ENCODE measurements around the gene TAL1.
"Not testable (repeated sequence)": the region's sequence is repeated elsewhere in the genome, so short reads cannot be mapped to it uniquely, and the experiment has no call there.

TAL1 gene

DNA sequence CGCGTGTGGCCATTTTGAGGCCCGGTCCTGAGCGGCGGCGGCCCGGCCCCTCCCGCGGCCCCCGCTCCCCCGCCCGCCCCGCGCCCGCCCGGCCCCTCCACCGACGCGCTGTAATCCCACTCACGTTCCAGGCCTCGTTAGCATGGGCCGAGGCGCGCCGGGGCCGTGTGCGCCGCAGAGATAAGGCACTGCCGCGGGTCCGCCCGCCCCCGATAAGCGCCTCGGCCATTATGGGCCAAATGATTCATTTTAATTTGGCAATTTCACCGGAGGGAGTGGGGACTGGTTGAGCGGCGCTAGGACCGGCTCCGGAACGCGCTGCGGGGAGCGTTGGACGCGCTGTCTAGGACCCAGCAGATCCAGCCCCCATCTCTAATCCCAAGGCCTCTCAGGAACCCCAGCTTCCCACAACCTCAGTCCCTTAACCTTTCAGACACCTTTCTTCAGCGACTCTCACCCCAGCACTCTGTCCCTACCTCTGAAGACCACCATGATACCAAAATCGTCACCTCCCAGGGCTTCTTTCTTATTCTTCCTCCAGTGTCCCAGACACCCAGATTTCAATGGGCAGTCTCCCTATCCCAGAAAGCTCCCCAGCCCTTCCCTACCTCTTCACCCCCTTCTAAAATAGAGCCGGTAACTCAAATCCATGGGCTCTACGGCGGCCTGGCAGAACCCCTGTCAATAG is at the start of gene TAL1:
Gene TAL1, minus strand, starts transcription at position 39 of the 688 bp plus-strand sequence. CDS start 6,337 bp downstream, outside the sequence.
- no peak for DNase-seq

DNA sequence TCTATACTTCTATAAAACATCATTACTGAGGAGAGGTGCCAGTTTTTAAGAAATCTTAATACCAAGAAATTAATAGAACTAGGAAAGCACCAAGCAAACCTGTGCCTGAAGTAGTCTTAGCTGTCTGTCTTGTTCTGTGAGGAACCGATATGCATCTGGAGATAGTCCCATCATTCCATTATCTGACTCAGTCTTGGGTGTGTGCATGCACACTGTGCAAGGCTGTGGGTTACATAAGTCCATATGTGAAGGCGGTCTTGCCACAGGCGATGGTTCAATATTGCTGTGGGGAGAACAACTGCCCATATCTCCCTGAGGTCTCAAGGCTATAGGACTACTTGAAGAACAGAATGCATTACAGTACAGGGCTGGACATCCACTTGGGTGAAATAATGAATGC is 48.1 kb upstream of the TAL1 start:
- no peak for DNase-seq

DNA sequence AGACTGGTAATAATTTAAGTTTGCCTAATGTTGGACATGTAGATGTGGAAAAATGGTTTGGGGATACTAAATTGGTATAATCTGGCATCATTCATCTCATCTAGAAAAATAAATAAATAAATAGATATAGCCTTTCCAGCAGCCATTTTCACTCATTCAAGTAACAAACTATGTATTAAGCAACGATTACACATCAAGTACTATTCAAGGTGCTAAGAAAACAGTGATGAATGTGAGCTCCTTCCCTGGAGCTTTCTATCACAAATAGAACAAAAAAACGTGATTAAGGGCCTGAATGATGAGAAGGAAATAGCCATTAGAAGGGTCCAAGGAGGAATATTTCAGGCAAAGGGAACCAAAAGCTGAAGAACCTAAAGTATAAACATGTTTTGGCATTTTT is 44.8 kb upstream of the TAL1 start:
- no peak for DNase-seq

DNA sequence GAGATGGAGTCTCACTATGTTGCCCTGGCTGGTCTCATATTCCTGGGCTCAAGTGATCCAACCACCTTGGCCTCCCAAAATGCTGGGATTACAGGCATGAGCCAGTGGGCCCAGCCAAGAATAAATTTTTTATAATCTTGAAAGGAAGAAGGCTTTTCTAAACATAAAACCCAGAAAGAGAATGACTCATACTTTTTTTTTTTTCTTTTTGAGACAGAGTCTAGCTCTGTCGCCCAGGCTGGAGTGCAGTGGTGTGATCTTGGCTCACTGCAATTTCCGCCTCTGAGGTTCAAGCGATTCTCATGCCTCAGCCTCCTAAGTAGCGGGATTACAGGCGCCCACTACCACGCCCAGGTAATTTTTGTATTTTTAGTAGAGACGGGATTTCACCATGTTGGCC is 43.8 kb upstream of the TAL1 start:
- not testable (repeated sequence) for DNase-seq

DNA sequence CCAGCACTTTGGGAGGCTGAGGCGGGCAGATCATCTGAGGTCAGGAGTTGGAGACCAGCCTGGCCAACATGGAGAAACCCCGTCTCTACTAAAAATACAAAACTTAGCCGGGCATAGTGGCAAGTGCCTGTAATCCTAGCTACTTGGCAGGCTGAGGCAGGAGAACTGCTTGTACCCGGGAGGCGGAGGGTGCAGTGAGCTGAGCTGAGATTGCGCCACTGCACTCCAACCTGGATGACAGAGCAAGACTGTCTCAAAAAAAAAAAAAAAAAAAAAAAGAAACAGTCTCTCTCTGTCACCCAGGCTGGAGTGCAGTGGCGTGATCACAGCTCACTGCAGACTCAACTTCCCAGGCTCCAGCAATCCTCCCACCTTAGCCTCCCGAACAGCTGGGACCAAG is 33.5 kb upstream of the TAL1 start:
- not testable (repeated sequence) for DNase-seq

DNA sequence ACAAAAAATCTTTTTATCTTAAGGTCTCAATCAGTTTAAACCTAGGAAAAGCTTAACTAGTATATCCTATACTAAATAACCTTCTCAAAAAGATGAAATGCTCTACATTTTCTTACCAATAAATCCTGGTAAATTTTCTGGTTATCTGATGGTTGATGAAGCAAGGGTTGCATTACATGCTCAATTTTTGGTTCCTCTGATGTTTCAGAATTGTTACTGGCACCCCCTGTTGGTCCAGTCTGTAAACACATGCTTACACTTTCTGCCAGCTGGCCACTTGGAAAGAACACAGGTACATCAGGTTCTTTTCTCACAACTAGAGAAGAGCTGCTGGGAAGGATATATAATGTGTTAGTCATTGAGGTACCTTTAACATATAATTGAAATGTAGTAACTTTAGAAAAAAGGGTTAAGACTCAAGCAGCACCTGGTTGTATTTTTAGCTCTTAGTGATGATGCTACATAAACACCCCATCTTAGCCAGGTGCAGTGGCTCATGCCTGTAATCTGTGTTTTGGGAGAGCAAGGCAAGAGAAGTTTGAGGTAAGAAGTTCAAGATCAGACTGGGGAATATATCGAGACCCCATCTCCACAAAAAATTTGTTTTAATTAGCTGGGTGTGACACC is 30.9 kb upstream of the TAL1 start:
- no peak for DNase-seq

DNA sequence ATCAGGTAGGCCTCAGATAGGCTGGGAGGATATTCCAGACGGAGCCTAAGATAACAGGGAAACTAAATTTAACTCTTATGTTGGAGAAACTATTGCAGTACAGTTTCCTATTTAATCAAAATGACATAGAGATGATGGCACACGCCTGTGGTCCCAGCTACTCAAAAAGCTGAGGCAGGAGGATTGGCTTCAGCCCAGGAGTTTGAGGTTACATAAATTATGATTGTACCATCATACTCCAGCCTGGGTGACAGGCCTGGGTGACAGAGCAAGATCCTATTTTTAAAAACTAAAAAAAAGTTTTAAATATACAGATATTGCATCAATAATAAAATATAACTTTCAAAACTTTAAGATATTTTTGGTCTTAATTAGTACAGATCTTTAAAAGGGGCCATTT is 25.2 kb upstream of the TAL1 start:
- DNase-seq, result no peak

DNA sequence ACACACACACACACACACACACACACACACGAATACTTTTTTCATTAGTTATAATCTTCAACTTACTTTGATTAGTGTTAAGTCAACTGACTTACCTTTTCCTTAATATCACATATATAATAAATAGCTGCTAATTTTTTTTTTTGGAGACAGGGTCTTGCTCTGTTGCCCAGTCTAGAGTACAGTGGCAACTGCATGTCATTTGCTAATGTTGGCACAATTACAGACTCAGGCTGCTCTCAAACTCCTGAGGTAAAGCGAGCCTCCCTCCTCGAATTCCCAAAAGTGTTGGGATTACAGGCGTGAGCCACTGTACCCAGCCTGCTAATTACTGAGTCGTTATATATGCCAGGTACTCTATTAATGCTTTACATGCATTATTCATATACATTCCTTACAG is 20.8 kb upstream of the TAL1 start:
- no peak for DNase-seq

DNA sequence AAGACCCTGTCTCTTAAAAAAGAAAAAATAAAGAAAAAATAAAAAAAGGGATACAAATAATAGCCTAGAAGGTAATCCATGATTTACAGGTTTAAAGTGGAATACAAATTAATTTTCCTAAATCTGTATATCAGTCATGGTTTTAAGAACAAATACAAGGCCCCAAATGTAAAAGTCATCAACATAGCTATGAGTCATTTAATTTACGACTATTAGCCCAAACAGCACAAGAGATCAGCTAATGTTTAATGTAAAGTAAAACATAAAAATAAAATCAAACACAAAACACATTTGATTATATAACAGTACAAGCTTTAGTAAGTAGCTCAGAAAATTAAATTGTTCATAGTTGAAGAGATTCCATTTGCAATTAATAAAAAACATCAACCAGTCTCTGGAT is 20.3 kb upstream of the TAL1 start:
- no peak for DNase-seq

DNA sequence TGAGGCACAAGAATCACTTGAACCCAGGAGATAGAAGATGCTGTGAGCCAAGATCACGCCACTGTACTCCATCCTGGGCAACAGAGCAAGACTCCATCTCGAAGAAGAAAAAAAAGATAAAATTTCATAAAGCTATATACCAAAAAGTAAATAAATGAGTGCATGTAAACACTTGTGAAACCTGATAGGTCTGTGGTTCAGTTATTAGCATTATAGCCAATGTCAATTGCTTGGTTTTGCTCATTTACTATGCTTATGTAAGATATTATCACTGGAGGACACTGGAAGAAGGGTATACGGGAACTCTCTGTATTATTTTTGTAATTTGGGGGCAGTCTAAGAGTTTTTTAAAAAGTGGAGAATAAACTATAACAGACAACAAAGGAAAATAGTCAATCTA is 17.7 kb upstream of the TAL1 start:
- no peak for DNase-seq

DNA sequence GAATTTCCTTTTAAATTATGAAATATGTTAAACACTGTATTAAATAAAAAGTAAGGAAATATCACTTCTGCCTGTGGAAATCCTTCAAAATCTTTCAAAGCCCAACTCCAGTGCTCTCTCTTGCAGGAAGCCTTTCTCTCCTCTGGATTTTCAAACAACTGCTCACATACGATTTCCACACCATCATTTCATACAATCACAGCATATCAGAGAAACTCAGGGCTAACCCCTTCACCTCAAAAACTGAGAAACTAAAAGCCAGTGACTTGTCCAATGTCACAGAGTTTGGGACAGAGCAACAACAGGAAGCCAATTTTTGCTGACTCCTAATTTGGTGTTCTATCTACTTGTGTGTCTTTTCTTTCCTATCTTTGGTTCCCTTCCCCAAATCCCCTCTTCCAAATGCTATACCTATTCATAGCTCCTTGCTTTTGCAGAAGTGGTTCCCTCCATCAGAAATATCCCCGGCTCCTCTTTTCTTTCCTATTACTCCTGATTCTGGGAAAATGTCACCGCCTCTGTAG is 12.4 kb upstream of the TAL1 start:
- no peak for DNase-seq

DNA sequence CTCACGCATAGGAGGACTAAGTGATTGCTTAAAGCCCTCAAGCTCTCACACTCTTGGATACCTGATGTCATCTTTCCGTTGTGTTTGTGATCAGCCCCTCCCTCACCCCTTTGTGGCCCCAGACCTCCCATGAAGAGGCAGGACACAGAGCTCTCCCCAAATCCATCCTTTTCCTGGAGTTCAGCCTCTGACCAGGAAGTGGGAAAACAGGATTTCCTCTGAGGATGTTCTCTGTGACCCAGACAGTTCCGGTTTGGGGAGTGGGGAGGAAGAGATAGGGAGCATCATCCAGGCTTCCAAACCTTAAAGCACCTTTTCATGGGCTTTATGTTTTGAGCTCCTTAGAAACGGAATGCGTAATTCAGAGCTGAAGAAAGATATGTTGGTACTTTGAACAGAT is 11.9 kb upstream of the TAL1 start:
- DNase-seq, result no peak

DNA sequence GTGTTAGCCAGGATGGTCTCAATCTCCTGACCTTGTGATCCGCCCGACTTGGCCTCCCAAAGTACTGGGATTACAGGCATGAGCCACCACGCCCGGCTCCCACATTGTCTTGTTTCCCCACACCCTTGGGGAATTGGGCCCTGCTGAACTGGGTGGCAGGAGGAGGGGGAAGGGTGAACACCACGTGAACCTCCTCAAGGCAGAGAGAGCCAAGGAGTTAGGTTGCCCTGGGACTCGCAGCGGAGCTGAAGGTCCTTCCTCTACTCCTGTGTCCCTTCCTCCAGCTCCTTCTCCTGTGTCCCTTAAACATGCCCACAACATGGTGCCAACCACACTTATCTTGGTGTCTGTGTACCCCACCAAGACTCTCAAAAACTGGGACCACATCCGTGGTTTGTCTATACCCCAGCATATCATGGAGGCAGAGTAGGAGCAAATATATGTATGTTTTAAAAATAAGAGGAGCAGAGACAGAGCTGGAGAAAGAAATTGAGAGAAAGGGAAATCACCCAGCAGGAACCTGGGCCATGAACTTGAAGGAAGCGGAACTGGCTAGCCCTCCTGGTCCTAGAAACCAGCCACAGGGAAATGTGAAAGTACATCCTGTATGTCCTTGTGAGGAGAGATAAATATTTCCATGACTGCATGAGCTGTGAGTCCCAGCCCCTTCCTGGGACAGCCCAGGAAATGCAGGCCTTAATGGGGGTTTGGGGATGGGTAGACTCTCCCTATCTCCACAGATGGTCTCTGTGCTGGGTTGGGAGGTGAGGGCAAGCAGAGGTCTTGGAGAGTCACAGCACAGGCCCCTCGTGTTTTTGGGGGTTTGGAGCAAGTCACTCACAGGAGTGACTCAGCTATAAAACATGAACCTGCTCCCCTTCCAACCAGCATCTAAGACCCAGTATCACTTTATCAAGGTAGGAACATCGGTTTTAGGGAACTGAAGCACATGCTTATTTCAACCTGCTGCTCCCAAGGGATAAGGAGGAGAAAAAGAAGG is 9.4 kb upstream of the TAL1 start:
- DNase-seq, result no peak

DNA sequence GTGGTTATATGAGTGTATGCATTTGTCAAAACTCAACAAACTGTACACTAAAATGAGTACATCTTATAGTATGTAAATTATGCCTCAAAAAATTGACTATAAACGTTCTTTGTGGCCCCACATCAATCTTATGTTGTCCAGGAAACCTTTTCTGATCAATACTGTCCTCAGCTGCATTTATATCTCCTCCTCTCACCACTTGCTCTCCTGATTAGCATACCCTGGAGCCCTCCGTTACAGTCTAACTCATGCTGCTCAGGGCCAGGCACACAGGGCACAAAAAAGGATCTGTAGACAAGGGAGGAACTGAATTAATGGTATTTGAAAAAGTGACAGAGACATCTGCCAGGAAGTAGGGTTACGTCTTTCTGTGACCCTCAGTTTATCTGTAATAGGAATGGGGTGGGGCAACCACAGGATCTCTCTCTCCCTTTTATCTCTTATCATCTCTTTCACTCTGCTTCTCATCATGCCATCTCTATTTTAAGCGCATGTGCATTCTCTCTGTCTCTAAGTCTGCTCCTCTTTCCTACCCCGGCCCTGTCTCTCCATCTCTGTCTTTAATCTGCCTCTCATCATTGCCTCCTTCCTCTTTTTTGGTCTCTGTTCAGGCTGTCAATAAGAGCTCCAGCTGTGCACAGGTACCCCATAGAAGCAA is 7.0 kb upstream of the TAL1 start:
- no peak for DNase-seq

DNA sequence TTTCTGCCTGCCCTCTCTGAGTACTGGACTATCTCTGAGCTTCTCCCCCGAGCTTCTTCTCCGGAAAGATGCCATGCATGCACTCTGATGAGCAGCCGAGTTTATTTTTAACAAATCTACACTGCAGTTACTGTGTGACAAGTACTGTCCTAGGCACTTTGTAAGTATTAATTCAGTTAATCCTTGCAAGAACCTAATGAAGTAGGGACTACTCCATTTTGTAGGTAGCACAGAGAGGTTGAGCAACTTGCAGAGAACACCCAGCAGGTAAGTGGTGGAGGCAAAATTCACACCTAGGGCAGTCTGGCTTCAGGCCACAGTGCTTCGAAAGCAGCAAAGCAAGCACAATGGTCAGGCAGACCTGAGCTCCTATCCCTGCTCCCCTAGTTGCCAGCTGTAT is 3.8 kb upstream of the TAL1 start:
- no peak for DNase-seq

DNA sequence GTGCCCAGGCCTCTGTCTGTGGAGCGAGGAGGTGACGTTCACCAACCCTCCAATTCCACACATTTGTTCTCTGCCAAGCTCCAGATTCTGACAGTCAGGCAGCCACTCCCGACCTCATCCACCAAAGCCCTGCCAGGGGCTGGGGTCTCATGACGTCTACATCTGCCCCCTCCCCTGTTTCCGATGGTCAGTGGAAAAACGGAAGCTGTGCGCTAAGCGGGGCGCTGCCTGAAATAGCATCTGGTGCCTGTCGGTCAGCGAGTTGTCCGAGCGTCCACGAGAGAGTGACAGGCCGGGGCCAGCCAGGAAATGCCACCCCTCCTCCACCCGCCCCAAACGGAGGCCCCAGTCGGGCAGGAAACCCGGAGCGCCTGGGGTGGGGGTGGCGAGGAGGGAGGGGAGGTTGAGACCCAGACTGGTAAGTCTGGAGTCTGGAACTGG is 3.2 kb upstream of the TAL1 start:
- DNase-seq, result no peak

DNA sequence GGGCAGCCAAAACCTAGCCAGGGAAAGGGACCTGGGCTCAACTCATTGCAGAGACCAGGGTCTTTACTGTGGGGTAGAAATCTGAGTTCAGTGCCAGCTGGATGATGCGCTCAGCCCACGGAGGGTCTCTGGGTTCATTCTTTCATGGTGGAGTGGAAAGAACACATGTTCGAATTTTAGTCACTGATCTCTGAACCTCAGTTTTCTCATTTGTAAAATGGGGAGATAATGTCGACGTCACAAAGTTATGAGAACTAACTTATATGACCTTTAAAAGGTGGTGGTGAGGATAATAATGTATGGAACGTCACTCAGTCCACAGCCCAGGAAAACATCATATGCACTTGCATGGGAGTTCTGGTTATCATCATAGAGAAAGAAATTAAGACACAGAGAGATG is 1.2 kb upstream of the TAL1 start:
- no peak for DNase-seq

DNA sequence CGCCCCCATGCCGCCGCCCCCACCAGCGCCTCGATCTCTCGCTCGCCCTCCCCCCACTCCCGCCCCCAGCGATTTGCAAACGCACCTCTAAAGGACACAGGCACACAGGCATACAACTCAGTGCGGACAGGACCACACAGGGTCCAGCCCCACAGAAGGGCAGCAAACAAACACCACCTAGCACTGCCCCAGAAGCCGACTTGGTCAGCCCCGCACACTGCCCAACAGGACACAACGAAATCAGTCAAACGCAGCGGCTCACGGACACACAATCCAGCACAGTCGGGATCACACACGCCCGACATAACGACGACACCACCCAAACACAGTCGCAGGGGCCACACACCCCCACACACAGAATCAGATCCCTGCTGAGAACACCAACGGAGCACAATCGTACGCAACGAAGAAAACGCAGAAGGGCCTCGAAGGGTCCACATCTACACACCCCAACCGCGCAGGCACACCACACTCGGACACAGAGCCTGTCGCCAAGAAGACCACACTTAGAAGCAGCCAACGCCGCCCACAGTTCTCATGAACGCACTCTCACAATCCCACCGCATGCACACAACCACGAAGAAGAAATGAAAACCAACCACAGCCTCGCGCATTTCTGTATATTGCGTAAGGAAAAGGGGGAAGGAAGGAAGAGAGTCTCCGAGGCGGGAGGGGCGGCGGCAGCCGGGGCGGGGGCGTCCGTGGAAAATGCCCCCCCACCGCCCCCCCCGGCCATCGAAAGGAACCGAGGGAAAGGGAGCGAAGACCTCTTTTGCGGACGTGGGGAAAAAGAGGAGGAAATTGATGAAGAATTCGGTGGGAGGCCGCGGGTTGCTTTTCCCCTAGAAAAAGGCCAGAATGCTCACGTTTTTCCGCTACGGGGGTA is 481 bp downstream of the TAL1 start:
- DNase-seq, result peak; percentile 33

DNA sequence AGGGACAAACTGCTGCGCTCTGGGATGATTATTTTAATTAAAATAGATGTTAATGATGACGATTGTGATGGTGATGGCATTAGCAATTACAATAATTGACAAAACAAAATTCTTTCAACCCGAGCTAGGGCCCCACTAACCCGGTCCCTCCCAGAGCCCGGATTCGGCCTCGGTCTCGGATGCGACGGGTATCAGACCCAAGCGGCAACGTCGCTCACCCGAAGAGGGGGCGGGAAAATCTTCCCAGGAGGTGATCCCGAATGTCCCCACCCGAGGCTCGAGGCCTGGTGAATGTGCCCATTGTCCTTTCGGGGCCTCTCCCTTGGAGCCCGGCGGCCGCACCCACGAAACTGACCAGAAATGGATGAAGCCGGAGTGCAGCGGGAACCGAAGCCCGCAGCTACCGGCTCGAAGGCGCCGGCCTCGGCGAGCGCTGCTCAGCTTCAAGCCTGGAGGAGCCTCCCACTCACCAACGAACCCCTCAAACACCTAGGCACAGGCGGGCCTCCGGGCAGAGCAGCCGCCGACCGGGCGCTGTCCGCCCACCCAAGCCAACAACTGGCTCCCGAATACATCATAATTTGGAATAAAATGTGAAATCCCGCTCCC is 1.2 kb downstream of the TAL1 start:
- DNase-seq, result no peak

DNA sequence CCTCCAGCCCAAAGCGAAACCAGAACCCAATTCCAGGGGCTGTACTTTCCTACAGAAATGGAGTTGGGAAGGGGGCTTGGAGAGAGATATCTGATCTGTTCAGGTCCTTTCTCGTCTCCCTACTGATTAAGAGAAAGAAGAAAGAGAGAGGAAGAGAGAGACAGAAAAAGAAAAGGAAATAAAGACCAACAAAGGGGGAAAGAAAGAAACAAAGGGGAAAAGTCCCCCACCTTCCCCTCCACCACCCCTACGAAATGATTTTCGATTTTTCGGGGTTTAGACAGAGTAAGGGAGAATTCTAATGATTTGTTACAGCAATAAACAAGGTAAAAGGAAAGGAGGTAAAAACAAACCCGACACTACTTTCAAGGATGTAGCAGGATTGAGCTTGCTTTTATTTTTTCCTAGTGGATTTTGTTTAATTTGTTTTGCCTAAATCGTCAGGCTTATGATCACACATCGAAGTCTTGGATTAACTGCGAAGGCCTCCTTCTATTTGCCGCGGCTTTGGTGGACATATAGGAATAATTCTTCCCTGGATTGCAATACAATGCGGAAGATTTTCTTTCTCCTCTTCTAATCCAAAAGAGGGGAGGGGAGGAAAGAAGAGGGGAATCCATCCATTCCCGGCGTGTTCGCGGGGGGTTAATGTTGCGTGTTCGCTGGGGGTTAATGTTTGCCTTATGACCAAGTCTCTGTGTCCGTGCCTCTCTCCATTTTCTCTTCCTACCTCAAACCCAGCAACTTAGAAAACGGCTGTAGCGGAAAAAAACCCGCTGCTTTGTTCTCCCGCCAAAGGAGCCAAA is 1.9 kb downstream of the TAL1 start:
- DNase-seq, result no peak
